Cortex of kidney (tissue), 1 donor: ENCODE data around the gene IFT57.
"Not testable (repeated sequence)": the region's sequence is repeated elsewhere in the genome, so short reads cannot be mapped to it uniquely, and the experiment has no call there.

Source experiments
- DNase-seq: peaks from one replicate; lab custom pipeline; 2025; lab: John Stamatoyannopoulos, UW

Gene IFT57

DNA sequence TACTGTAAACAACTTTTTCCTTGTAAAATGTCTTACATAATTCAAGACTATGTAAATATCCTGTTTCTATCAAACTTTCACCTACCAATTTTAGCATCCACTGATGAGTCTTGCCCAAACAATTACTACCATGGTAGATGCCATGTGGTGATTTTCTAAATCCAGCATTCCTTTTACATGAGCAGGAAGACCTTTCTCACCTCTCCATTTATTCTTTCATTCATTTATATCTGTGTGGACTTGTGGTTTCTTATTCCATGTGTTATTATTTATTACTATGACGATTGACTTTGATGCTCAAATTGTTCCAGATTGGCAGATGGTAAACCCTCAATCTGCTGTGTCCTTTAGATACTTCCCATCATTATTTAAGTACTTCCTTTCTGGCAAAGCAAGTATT is 62.4 kb downstream of the IFT57 start:
- DNase-seq, result no peak

DNA sequence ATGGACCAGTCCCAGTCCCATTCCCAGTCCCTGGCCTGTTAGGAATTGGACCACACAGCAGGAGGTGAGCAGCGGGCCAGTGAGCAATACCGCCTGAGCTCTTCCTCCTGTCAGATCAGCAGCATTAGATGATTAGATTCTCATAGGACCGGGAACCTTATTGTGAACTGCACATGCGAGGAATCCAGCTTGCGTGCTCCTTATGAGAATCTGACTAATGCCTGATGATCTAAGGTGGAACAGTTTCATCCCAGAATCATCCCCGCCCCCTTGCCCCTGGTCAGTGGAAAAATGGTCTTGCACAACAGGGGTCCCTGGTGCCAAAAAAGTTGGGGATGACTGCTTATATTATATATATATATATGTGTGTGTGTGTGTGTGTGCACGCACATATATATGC is 63.1 kb downstream of the IFT57 start:
- DNase-seq, result no peak

DNA sequence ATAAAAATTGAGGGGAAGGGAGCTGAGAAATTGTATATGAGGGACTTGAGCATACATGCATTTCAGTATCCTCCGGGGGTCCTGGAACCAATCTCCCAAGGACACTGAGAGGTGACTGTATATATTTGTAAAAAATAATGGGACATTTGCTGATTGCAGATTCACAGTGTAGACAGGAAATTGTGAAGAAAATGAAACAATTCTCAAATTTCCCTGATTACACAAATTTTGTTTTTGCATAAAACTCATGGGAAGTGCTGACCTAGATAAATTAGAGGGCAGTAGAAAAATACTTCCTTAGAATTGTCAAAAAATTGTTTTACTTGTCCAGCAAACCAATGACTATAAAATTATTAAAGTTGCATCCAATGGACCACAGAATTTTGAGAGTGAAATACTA is 64.0 kb downstream of the IFT57 start:
- DNase-seq, result no peak

DNA sequence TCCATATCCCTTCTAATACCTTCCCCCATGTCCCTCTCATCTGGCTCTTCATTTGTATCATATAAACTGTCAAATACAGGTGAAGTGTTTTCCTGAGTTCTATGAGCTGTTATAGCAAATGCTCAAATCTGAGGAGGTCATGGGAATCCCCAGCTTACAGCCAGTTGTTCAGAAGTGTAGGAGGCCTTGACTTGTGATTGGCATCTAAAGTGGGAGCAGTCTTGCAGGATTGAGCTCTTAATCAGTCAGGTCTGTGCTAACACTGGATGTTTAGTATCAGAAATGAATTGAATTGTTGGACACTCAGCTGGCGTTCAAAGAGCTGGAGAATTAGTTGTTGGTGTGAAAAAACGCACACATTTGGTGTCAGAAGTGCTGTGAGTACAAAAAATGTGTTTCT is 65.0 kb downstream of the IFT57 start:
- no peak for DNase-seq

DNA sequence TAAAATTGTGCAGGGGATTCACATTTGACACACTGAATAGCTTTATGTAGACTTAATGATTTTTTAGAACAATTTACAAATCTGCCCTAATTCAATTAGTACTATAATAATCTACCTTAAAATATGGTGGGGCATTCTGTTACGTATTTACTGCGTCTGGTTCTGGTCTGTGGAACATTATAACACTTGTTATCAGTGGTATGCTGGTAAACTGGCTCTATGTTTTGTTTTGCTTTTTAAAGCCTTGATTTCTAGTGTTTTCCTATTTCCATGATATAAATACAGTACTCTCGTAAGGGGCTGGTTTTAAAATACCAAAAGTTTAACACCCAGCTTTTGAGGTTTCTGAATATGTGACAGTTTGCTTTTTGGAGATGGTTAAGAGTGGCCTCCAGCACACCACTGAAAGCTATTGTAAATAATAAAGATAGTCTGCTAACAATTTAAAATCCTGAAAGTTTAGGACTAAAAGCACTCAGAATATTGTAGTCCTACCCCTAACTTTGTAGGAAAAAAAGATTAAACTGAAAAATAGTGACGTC is 65.8 kb downstream of the IFT57 start:
- no peak for DNase-seq

DNA sequence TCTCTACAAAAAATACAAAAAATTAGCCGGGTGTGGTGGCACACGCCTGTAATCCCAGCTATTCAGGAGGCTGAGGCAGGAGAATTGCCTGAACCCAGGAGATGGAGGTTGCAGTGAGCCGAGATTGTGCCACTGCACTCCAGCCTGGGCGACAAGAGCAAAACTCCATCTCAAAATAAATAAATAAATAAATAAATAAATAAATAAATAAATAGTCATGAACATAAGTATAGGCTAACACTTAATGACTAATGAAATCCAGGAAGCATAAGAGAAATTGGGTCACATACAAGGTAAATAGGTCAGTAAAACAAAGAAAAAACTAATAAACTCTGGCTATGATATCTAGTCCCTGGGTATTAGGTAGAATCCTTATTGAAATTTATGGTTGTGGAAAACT is 66.6 kb downstream of the IFT57 start:
- not testable (repeated sequence) for DNase-seq

DNA sequence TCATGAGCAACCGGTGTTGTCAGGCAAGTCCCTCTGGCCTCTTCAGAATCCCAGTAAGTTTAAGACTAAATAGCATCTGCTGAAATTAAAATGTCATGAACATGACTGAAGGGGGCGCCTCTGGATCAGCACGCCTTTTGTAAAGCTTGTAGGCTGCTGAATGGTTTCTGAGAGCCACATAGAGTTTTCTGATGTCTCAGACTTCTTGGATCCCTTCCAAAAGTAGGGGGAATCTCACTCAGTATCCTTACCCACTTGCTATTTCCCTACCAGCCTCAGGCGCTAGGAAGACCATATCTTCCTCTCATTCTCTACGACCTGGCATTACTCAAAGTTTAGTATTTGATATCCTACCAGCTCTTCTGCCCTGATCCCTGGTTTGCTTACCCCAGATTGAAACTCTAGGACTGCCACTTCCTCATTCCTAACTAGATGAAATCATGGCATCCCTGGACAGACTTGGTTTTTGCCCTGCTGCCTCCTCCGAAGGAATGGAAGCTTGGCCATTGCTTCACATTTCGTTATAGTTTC is 68.7 kb downstream of the IFT57 start:
- no peak for DNase-seq

DNA sequence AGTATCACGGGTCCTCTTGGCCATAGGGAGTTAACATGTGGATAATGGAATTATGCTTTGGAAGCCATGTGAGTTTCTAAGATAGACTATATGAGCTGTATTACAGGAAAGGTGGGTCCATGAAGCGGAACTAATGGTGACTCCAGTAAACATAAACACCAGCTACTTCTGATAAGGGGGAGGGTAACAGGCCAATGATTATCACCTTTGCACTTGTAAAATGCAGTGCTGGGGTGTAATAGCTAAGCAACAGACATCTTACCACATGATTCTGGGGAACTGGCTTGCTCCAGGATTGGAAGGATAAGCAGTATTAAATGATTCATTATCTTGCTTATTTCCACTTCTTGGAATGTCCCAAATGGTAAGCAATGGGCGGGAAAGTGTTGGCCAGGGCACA is 70.0 kb downstream of the IFT57 start:
- no peak for DNase-seq

DNA sequence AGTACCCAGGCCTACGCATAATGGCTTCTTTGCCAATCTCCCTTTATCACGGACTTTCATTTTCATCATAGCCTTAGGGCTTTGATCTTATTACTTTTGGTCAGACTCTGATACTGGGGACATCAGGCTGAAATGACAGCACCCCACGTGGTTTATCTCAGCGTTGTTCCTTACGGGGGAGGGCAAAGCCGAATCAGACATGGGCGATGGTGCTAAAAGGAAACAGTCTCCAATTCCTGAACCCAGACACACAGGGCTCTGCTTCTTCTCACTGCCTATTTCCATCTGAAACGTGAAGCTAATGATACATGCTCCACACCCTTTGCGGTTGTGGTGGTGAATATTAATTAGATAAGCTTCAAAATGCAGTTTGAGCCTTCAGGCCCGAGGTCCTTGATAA is 72.0 kb downstream of the IFT57 start:
- DNase-seq, result no peak

DNA sequence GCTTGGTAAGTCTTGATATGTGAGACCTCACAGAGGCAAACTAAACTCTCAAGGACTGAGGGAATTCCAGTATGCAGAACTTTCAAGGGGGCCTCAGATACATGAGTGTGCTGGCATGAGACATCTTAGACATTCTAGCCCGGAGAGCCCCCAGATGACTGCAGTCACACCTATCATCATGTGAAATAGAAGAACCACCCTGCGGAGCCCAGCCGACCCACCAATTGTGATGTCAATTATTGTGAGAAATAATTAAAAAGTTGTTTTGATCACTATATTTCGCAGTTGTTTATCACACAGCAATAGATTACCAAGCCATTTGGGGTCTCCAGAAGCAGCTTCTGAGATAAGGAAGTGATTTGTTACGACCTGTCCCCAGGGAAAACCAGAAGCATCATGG is 76.1 kb downstream of the IFT57 start:
- DNase-seq, result no peak

DNA sequence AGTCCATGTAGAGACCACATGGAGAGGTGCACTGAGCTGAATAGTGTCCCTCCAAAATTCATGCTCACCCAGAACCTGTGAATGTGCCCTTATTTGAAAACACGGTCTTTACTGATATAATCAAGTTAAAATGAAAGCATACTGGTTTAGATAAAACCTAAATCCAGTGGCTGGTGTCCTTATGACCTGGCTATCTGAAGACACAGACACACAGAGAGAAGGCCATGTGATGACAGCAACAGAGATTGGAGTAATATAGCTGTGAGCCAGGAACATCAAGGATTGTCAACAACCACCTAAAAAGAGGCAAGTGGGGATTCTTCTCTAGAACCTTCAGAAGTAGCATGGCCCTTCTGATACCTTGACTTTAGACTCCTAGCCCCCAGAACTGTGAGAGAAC is 76.6 kb downstream of the IFT57 start:
- DNase-seq, result no peak

DNA sequence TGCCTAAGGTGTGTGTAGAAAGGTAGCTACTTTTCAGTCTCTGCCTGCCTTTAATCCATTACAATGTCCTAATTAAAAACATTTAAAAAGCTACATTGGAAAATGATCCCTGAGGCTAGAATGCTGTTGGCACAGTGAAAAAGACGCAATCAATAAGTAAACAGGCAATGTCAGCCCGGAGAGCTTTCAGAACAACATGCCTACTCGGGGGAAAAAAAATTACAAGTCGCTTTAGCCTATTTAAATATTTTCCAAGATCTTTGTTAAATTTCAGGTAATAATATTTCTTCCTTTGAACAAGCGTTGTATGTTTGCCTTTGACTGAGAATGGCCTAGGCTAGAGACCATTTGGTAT is 84.8 kb downstream of the IFT57 start:
- DNase-seq, result no peak

DNA sequence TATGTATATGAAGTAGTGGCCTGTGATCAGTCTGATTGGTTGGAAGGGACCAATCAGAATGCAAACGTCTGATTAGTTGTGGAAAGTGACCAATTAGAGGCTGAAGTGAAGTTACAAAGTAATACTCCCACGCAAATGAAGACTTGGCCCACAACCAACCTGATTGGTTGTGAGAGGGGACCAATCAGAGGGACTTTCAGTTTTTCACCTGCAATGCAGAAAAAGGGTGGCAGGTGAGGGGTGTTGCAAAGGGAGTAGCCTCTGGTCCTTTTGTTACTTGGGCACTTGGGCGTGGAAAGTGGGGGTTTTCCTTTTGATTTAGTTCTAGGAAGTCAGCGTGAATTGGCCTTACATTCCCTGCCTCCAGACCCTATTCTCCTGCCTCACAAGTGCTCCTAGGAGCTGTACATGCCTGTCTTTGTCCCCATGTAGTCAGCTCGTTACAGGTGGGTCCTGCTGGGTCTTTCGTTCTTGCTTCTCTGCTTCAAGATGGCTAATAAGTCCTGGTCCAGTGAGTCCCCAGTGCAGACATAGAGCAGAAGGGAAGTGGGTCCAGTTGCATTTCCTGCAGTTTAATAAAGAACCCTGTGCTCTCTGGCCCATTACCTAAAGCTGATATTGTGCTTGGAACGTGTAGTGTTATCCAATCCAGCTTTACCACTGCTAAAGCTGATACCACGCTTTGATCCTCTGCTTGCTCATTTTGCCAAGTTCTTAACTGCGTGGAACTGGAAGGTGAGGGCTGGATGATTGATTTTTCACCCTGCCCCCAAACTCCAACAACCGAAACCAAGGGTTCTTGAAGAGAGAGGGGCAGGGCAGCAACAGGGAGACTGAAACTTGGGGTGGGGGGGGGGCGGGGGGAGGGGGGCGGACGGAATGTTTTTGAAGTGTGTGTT is 85.4 kb downstream of the IFT57 start:
- no peak for DNase-seq

DNA sequence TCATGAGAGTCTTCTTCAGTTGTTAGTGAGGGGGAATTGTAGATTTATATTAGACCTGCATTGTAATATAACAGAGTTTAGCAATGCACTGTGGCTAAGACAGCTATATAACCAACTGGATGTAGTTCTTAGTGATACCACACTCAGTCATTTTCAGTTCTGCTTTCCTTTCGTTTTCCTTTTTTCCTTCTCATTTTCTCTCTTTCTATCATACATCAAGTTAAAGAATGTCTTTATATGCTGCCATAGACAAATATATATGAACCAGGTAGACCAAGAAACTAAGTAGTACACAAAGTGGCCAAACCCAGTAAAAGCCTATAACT is 87.7 kb downstream of the IFT57 start:
- DNase-seq, result no peak

DNA sequence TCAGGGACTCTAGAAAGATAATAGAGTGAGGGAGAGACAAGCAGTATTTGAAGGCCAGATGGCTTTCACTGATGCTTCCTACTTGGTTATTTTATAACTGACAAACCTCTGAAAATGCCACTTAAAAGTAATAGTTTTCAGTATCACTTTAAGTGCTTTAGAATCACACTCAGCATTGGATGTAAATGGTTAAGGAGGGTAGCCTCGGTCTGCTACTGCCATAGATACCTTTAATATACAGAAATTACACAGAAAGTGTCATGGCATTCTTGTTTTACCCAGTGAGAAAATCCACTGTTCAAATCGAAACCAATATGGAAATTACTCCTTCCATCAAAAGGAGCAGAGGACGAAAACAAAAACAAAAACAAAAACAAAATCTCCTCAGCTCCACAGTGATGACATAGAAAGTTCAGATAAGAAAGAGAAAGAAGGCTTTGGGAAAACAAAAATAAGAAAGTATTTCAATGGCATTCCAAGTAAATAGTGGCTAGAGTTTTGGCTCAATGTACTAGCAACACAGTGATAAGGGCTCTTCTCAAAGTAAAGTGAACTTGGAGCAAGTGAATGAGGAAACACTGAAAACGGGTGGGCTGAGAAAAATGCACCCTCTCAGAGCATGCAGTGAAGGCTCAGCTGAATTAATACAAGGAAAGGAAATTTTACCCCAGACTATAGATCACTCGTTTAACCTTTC is 88.2 kb downstream of the IFT57 start:
- DNase-seq, result no peak

DNA sequence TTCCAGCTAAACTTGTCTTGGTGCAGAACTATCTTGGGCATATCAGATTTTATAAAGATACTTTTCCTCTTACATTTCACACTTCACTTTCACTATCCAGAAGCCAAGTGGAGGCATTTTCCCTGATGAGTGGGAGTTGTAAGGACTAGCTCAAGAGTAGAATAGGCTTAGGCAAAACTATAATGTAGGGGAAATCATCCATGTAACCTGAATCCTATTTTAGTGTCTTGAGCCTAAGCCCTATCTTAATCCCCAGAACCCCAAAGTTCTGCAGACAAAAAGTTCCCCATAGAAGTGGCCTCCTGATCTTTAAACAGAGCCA is 89.2 kb downstream of the IFT57 start:
- no peak for DNase-seq

DNA sequence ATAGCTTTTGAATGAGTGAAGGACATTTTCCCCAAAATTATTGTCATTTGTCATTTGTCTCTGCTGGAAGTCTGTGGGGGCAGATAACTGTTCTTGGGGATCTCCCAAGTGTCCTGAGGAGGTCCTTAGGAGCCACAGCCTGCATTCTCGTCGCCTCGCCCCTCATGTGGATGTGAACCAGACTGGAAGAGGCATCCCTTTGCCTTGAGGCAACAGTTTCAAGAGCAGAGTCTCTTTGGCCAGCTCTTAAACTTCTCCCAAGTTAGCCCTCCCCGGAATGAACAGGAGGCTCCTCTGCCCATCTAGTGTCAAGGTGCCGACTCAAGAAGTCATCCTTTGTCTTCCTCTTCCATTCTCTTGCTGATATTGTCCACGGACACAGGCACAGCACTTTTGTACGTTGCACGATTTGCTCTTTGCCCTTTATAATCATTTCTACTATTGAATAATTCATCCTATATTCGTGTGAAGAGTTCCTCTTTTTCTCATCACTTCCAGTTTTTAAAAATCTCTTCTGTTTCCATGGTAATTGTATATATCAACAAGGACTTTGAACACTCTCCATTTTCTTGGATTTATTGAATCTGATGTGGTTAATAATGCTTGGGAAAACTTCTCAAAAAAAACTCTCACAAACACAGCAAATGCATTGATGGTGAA is 90.6 kb downstream of the IFT57 start:
- DNase-seq, result no peak

DNA sequence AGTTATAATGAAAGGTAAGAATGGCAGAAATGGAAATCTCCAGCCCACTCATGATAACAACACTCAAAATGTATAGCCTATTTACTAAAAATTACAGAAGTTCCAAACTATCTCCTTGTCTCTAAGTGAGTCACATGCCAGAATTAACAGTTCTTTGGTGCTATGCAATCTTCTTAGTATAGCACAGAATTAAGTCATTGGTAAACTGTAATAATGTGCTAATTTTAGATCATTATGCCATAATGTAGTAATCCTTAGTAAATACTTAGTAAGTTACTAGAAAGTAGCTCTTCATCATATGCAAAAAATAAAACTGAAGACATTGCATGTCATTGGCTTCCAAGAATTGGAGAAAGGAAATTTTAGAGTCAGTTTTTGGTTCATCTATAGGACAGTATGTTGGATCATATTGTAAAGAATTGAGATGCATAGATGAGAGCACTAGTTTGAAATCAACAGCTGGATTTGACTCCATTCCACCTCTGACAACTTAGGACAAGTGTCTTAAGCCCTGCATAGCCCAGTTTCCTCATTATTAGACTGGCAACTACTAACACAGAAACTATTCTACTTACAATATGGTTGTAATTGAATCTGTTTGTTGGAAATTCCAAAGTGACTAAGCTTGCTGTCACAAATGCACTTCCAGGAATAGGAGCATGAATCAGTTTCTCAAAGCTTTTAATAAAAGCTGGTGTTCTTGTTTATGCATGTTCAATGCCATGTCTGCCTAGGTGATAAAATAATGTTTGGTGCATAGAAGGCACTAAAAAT is 91.3 kb downstream of the IFT57 start:
- DNase-seq, result no peak

DNA sequence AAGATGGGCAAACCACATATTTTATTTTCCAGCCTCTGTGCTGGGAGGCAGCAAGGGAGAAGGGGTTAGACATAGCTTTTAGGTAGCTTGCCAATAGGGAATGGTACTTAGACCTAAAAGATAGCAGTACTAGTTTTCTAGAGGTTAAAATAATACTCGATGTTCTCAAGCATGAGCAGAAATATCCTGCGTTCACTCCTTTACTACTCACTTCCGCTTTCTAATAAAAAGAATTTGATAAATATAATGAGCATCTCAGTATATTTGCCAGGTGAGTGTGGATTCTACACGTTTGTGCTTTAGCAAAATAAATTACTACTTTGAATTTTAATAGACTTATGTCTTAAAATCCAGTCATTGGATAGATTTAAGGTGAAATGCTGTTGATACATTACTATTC is 92.0 kb downstream of the IFT57 start:
- no peak for DNase-seq

DNA sequence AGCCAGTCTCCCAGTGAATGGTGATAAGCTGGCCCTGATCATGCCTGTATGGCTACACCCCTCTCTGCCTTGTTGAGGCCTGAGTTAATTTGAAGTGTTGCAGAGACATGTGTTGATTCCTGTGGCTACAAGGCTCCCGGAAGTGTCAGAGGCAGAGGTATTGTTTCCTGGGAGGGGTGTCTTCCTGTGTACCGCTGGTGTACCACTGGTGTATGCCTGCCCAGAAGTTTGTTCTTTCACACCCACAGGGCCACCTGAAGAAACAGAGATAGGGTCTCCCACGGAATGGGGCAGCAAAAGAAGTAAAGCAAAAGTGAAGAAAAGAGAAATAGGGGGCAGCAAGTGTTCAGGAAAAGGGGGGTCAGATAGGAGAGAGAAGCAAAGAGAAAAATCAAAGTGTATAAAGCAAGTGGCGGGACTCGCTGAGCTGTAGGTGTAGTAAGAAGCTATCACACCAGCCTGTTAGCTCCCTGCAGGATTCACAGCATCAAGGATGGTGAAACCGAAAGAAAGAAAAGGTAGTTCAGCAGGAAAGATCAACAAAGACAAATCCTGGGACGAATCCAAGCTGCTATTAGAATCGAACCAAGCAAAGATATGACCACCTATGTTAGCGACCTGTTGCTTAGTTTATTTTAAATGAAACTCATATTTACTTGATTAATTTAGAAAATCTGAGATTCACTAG is 94.8 kb downstream of the IFT57 start:
- DNase-seq, result no peak

DNA sequence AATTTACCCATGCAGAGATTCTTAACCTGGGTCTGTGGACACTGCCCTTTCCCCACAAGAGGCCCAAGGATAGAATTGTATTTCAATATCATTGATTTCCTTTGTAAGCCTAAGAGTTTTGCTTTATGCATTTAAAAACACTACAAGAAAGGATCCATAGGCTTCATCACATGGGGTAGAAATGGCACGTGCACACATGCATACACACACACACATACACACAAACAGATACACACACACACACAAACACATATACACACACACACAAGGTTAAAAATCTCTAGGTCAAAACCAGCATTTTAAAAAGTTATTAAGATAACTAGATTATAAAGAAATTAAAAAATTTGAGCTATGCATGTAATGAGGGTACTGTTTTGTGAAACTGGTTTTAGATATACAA is 95.9 kb downstream of the IFT57 start:
- no peak for DNase-seq
